DOHH2 (cell line): ENCODE results near the gene PTPA.

Source experiments
- CTCF ChIP-seq: fragments of 200-600 bp; sonication (generic); IDR thresholded peaks from one replicate; pipeline ENCODE4 v1.5.1; 2014; ENCODE audit warnings: antibody characterized with exemption, mild to moderate bottlenecking, low read depth, low read length; ENCODE audit not compliant: poor library complexity, severe bottlenecking
- EZH2phosphoT487 ChIP-seq: fragments of 200-600 bp; sonication (generic); IDR thresholded peaks from 2 replicates; pipeline ENCODE4 v1.6.1; 2017; ENCODE audit warnings: borderline replicate concordance, mild to moderate bottlenecking, antibody characterized with exemption, low read length, moderate library complexity, mixed read lengths

- no peak for TF ChIP-seq CTCF
- no peak for TF ChIP-seq EZH2phosphoT487
Measured at GRCh38 chr9:129102095-129102525, 9.1 kb upstream of the PTPA start.
